Activated CD8-positive, alpha-beta memory T cell treated with anti-CD3 and anti-CD28 coated beads for 4 hours (primary cell): ENCODE data around the gene ARHGAP15.

ENCODE experiments used
- DNase-seq, 2 donors: peaks; one replicate each; pipeline ENCODE4 v3.0.0-alpha.2; 2020; ENCODE audit warnings: low read depth in 2 of 2

Gene ARHGAP15

GRCh38 chr2:143344780-143345179 is 215.6 kb downstream of the ARHGAP15 start:
- DNase-seq = no peak

DNA sequence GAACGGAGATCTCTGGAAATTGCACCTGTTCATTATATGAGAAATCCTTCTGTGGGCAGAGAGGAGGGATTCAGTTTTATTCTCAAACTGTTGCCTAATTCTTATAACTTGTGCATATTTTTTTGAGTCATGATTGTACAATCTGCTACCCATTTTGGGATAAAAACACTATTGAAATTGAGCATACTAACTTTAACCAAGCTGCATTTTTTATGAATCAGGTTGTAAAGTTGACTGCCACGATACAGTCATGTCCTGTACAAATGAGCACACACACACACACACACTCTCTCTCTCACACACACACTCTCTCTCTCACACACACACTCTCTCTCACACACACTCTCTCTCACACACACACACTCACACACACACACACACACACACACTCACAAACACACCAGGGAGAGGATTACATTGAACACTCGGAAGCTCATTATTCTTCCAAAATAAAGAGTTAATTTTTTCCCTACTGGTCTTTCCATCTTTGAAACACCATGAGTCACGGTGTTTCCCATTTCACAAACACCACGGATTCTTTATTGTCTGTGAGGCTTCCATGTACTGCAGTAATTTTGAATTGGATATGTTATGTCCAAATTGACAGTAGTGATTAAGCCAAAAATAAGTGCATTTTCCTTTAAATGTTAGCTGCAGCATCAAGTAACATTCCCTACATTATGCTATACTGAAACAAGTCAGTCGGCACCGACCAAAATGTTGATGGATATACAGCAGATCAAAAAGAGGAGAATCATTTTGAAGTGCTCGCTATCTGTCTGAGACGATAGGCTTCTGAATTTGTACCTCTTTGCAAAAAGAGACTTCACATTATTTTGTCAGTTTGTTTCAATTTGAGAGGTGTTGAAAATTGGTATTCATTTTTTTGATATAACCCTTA is 216.9 kb downstream of the ARHGAP15 start:
- no peak for DNase-seq

- no peak for DNase-seq
These were observed 218.1 kb downstream of the ARHGAP15 start for GRCh38 chr2:143347271-143347695.

DNA sequence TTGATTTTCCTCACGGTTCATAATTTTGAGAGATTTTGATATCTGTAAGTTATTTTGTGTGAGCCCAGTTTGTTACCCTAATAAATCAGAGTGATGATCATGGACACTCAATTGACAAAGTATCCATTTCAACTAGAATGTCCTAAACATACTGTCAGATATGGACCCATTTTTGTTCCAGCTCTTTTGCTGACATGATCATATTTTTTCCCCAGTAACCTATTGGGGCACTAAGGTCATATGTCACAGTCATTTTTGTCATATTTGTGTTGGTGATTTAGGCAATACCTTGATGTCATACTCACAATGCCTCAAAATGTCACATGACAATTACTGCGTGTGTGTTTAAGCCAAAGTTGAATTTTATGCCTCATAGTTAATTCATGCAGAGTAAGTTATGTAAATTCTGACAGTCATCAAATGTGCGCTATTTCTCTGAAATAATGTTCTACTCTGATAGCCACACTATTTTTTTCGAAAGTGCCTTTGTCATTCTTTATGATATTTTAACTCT is 218.7 kb downstream of the ARHGAP15 start:
- DNase-seq = no peak

GRCh38 chr2:143354050-143354750 is 225.0 kb downstream of the ARHGAP15 start:
- DNase-seq = no peak

- DNase-seq = no peak
These were observed 226.7 kb downstream of the ARHGAP15 start for GRCh38 chr2:143355870-143356269.

- DNase-seq = no peak
These were observed 227.1 kb downstream of the ARHGAP15 start for GRCh38 chr2:143356336-143356735.

DNA sequence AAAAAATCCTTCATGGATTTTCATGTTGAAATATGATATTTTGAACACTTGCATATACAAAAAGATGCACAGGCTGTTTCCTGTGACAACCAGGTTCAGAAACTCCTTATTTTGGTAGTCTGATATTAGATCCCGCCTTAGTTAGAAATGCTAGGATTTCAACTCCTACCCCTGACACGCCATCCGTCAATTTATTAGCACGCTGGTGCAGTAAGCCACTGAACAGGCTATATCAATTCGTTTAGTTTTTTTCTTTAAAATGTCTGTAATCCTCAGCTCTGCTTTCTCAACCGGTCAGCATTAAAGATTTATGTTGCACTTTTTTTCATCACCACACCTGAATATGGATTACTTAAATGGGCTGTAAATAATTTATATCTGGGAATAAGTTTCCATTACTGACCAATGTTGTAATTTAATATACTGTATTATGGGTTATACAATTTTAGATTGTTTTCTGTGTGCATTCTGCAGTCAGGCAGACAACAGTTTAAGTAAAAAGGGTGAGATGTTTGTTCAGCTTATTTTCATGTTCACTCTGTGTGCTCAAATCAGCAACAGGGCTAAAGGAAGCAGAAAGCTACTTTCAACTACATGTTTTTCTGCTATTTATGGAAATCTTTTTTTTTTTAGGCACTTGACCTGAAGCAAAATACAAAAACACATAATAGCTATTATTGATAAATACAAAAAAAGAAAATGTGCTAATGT is 227.7 kb downstream of the ARHGAP15 start:
- DNase-seq = no peak

DNA sequence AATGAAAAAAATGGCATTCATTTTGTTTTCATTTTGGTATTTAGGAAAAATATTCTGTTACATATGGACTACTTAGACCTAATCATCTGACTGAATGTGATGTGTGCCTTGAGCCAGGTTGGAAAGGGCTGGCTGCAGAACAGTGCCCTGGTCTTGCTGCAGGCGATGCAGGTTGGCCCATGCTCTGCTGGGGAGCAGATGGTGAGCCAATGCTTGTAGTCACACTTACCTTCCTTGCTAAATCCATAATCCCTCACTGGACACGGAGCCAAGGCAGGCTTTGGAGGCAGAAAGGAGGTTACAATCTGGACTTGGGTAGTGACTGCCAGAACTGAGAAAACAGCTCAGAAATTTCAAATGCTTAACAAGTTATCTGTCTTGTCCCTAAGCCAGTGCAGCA is 228.7 kb downstream of the ARHGAP15 start:
- no peak for DNase-seq

DNA sequence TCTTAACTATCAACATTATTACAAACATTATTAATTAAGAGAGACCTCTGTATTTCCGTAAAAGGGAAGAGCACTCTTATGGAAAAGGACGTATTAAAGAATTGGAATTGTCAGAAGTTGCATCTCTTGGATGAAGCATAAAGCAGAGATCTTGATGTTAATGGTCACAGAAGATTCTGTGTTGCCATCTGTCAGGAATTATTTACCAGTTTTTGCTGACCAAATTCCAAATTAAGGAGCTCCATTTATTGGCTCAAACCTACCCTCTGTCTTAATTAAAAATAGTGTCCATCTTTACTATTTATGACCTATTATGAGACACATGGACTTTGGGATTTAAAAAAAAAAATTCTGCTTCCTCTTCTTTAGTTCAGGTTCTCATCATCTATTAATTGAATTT is 232.1 kb downstream of the ARHGAP15 start:
- DNase-seq = no peak

GRCh38 chr2:143371616-143372015 is 242.4 kb downstream of the ARHGAP15 start:
- DNase-seq = no peak

- DNase-seq = no peak
These were observed 246.2 kb downstream of the ARHGAP15 start for GRCh38 chr2:143375384-143375880.

DNA sequence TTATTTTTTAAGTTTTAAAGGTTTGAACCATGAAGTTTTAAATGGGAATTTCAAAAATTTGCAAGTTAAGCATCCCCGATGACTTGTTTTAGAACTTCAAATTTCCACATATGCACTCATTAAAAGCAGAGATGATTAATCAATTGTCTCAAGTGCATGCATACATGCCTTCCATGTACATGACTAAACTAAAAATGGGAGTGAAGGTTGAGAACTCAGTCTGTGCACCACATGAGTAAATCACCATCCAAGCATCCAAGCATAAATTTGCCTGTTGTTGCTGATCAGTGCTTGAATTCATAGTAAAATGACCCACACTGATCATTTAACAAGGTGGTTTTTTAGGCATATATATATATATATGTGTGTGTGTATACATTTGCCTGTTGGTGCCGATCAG is 249.8 kb downstream of the ARHGAP15 start:
- DNase-seq = no peak

GRCh38 chr2:143379955-143380354 is 250.7 kb downstream of the ARHGAP15 start:
- no peak for DNase-seq

GRCh38 chr2:143382573-143382972 is 253.4 kb downstream of the ARHGAP15 start:
- DNase-seq = no peak

DNA sequence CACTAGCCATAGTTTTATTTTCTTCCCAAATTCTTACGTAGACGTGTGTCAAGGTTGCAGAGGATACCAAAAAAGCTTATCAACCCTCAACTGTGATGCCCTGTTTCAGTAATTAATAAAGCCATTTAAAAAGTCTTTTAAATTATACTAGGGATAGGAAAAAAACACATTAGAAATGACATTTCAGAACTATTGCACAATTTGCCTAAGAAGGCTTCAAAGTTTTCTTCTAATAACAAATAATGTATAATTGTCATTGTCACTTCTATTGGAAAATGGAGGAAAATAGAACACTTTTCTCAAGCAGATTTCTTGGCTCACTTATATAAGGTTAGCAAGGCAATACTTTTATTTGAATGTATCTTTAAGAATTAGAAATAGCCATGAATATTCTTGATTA is 253.8 kb downstream of the ARHGAP15 start:
- no peak for DNase-seq

GRCh38 chr2:143384111-143384510 is 254.9 kb downstream of the ARHGAP15 start:
- DNase-seq = no peak

GRCh38 chr2:143390171-143390570 is 261.0 kb downstream of the ARHGAP15 start:
- no peak for DNase-seq

DNA sequence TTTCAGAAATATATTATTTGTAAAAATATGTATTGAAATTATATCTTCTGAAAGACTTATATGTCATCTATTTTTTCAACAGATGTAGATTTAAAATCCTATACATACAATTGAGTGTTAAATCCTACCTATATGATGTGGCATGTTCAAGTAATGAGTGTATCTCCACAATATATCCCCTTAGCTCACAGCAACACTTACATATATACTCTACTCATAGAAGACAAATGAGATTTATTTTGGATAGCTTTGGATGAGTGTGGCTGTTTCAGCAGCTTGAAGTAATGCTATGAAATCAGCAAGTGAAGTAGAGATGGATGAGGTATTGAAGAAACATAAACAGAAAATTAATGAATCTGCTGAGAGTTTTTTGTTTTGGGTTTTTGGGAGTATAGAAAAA is 263.1 kb downstream of the ARHGAP15 start:
- DNase-seq = no peak

DNA sequence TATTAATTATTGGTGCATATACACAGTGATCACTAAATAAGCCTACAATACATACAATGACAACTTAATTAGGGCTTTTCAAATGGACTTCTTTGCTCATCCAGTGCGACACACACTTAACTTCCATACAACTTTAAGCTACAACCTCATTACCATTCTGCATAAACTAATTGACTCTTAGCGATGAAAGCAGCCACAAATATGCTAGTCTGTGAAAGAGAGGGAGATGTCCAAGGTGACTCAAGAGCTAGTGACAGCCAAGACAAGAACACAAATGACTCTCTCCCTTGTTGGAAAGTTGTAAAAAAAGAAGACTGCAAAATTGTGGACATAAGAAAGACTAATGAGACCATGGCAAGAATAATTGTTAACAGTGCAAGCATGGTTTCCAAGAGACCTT is 264.8 kb downstream of the ARHGAP15 start:
- no peak for DNase-seq

DNA sequence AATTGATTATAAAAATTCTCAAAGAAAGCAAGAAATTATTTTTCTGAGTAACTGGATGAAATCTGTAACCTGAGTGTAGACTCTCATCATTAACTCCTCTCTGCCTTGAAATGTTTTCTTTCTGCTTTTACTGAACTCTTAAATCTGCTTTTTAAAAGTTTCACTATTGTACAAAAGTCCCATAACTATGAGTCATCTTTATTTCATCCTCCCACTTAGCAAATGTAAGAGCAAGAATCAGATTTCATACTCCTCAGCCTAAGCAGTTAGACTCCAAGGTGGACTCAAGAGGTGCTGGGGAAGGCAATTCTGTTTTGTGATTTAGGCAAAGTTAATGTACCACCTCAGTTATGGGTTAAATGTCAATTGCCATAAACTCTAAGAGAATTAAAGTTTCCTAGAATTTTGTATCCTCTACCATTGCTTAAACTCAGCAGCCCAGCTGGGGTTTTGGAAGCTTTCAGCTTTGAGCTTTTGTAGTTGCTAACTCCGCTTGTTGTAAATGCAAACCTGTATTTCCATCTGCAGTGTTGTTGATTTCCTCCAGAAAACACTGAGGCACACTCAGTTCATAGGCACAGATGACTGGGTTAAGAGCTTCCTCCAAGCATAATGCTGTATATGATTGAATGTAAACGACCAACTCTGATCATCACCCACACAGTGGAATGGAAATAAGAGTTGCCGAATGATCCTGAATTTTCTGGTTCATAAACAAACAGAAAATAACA is 268.8 kb downstream of the ARHGAP15 start:
- DNase-seq = no peak
